Cerebellar cortex (tissue), 1 donor: ENCODE measurements around the gene ZSWIM5.
"Not testable (repeated sequence)": the region's sequence is repeated elsewhere in the genome, so short reads cannot be mapped to it uniquely, and the experiment has no call there.

Source experiments
- DNase-seq: peaks from one replicate; pipeline ENCODE4 v3.0.0-alpha.2; 2015; ENCODE audit warnings: low spot score

ZSWIM5 gene

GRCh38 chr1:45141247-45142003 lies 65.0 kb downstream of the ZSWIM5 start:
- no peak for DNase-seq

- DNase-seq, result no peak
Measured at GRCh38 chr1:45136984-45137383, 69.4 kb downstream of the ZSWIM5 start.

GRCh38 chr1:45135316-45135715 lies 71.1 kb downstream of the ZSWIM5 start:
- no peak for DNase-seq

- no peak for DNase-seq
Measured at GRCh38 chr1:45134461-45134873, 71.9 kb downstream of the ZSWIM5 start.

- DNase-seq, result not testable (repeated sequence)
Measured at GRCh38 chr1:45132719-45133118, 73.7 kb downstream of the ZSWIM5 start.

GRCh38 chr1:45123358-45123757 lies 83.0 kb downstream of the ZSWIM5 start:
- DNase-seq, result no peak

GRCh38 chr1:45122724-45123123 lies 83.7 kb downstream of the ZSWIM5 start:
- no peak for DNase-seq

- DNase-seq, result no peak
Measured at GRCh38 chr1:45117766-45118165, 88.6 kb downstream of the ZSWIM5 start.

GRCh38 chr1:45116820-45117219 lies 89.6 kb downstream of the ZSWIM5 start:
- no peak for DNase-seq

- DNase-seq, result no peak
Measured at GRCh38 chr1:45116340-45116739, 90.1 kb downstream of the ZSWIM5 start.

GRCh38 chr1:45115198-45115597 lies 91.2 kb downstream of the ZSWIM5 start:
- DNase-seq, result not testable (repeated sequence)

GRCh38 chr1:45112661-45113060 lies 93.7 kb downstream of the ZSWIM5 start:
- no peak for DNase-seq

- DNase-seq, result no peak
Measured at GRCh38 chr1:45111239-45111638, 95.2 kb downstream of the ZSWIM5 start.

GRCh38 chr1:45107782-45108181 lies 98.6 kb downstream of the ZSWIM5 start:
- DNase-seq, result no peak

- not testable (repeated sequence) for DNase-seq
Measured at GRCh38 chr1:45106864-45107263, 99.5 kb downstream of the ZSWIM5 start.

- not testable (repeated sequence) for DNase-seq
Measured at GRCh38 chr1:45106156-45106545, 100.3 kb downstream of the ZSWIM5 start.

GRCh38 chr1:45105486-45106155 lies 100.8 kb downstream of the ZSWIM5 start:
- DNase-seq, result not testable (repeated sequence)

GRCh38 chr1:45103534-45103933 lies 102.9 kb downstream of the ZSWIM5 start:
- no peak for DNase-seq

- DNase-seq, result no peak
Measured at GRCh38 chr1:45101947-45102346, 104.5 kb downstream of the ZSWIM5 start.

- DNase-seq, result not testable (repeated sequence)
Measured at GRCh38 chr1:45101528-45101927, 104.9 kb downstream of the ZSWIM5 start.

GRCh38 chr1:45097944-45098343 lies 108.5 kb downstream of the ZSWIM5 start:
- DNase-seq, result no peak

GRCh38 chr1:45097079-45097478 lies 109.3 kb downstream of the ZSWIM5 start:
- DNase-seq, result no peak

- no peak for DNase-seq
Measured at GRCh38 chr1:45095450-45095849, 111.0 kb downstream of the ZSWIM5 start.

GRCh38 chr1:45094371-45094770 lies 112.0 kb downstream of the ZSWIM5 start:
- DNase-seq, result not testable (repeated sequence)
